HG03571 (cell line): ENCODE results near the gene CALY.

Experiments used
- ATAC-seq: cut with Tn5 transposase; IDR thresholded peaks from one replicate; pipeline ENCODE4 v1.9.1; 2021; ENCODE audit not compliant: unreplicated experiment

The CALY gene

GRCh38 chr10:133351408-133352318, 15.0 kb upstream of the CALY start:
- ATAC-seq, result no peak

GRCh38 chr10:133350950-133351329, 14.2 kb upstream of the CALY start:
- no peak for ATAC-seq

DNA sequence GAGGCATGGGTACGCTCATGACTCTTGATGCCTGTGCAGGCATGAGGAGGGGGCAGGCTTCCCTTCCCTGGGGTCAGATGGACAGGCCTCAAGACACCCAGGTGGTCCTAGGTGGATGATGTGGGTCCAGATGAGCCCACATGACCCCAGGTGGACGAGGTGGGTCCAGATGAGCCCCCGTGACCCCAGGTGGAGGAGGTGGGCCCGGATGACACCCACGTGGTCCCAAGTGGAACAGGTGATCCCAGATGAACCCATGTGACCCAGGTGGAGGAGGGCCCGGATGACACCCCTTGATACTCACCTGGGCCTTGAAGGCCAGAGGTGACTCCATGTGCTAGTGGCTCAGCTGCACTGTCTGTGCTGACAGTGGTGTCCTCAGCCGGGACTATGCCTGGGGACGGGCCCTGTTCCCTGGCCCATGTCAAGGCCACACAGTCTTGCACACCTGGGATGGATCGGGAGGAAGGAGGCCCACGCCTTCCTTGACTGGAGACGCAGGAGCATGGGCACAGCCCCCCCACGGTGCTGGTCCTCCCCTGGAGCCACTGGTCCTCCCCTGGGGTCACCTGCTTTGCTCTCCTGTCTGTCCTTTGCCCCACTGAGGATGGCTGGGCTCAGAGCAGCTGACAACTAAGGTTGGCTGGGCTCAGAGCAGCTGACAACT, 13.7 kb upstream of the CALY start:
- ATAC-seq, result no peak

DNA sequence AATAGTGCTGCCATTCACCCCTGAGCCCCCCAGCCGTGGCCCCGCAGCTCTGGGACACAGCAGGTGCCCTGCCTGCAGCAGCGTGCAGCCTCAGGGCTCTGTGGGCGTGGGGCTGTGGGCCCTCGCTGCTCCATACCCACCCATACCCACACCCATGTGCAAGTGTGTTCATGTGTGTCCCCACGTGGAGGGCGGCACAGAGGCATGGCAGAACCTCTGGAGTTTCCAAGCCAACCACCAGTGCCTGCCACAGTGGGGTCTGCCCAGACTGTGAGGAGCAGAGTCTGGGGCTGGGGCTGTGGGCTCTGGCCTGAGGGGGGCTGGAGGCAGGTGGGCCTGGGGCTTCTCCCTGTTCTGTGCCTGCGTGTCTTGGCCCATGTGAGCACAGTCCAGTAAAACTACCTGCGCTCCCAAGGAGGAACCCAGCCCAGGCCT, 12.9 kb upstream of the CALY start:
- no peak for ATAC-seq

GRCh38 chr10:133349160-133349568, 12.5 kb upstream of the CALY start:
- ATAC-seq, result no peak

DNA sequence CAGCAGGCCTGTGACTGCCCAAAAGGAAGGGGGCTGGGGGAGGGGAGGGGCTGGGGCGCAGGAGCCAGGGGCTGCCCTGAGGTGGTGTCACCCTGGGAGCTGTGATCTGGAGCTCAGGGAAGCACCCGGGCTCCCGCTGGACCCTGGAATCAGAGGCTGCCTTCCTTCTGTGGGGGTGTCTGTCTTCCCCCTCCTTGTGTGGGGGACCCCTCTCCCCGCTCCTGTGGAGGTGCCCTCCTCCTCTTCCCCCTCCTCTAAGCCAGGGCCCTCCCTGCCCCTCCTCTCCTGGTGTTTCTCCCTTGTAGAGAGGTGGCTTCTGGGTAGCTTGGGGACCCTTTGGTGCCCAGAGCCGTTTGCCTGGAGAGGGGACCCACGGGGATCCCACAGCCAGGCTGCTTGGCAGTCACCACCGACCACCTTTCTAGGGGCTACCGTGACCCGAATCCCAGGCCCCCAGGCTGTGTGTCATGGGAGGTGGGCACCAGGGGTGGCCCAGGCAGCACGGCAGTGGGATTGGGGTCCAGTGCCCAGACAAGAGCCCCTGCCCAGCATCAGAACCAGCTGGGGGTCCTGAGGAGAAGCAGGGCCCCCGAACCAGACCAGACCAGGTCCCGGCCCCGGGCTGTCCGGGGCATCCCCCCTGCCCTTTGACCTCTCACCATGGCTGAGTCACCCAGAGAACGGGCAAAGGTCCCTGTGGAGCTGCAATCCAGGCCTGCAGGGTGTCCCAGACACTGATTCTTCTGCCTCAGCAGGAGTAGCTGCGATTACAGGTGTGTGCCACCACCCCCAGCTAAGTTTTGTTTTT, 11.2 kb upstream of the CALY start:
- no peak for ATAC-seq

GRCh38 chr10:133346413-133346812, 9.7 kb upstream of the CALY start:
- ATAC-seq, result no peak

DNA sequence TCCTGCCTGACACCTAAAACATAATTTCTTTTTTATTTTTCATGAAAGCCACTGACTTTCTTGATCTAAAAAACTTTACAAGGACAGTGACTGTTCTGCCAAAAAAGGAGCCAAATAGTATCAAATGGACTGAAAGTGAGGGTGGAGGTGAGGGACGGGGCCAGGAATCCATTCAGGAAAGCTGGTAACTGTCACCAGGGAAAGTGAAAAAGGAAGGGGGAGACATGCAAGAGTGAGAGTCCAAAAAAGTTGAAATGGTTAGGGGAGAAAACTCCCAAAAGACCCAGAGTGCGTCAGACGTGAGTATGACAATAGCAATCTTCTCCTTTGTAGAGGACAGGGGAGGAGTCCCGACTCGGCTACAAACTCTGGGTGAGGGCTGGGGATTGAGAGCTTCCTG, 7.5 kb upstream of the CALY start:
- ATAC-seq, result no peak

DNA sequence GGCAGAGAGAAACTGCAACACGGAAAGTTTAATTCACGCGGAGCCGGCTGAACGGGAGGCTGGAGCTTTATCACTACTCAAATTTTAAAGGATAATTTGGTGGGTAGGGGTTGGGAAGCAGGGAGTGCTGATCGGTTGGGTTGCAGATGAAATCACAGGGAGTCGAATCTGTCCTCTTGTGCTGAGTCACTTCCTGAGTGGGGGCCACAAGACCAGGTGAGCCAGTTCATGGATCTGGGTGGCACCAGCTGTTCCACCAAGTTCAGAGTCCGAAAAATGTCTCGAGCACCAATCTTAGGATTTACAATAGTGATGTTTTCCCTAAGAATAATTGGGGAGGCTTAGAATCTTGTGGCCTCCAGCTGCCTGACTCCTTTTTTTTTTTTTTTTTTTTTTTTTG, 6.9 kb upstream of the CALY start:
- no peak for ATAC-seq

- ATAC-seq, result no peak
Observed at GRCh38 chr10:133342942-133343341, 6.2 kb upstream of the CALY start.

- ATAC-seq, result no peak
Observed at GRCh38 chr10:133341983-133342382, 5.3 kb upstream of the CALY start.

DNA sequence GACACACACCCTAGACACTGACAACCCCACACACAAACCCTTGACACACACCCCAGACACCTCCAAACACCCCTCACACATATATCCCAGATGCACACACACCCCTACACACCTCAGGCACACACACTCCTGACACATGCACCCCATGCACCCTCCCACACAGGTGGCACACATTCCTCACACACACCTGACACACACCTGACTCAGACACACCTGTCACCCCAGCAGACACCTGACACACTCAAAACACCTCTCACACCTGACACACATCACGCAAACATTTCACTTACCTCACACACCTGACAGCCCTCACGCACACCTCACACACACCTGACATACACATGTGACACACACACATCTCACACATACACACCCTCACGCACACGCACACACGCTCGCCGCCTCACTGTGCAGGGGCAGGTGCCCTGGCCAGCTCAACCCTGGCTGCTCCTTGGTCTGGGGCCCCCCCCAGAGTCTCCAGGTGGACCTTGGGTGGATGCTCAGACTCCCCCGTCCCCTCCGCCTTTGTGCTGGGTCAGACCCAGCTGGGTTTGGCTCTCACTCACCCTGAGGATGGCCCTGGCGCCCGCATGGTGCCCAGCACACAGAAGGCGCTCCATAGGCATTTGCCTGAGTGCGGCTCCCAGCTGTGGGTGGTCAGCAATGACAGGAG, 3.1 kb upstream of the CALY start:
- ATAC-seq, result no peak

GRCh38 chr10:133338080-133339071, 1.7 kb upstream of the CALY start:
- no peak for ATAC-seq

DNA sequence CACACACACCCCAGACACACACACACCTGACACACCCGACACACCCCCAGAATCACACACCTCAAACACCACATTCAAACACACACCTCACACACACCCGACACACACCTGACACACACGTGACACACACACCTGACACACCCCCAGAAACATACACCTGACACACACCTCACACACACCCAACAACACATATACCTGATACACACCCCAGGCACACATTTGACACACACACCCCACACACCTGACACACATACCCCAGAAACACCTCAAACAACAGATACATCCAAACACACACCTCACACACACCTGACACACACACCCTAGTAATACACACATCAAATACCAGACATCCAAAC, 652 bp upstream of the CALY start:
- ATAC-seq, result no peak

DNA sequence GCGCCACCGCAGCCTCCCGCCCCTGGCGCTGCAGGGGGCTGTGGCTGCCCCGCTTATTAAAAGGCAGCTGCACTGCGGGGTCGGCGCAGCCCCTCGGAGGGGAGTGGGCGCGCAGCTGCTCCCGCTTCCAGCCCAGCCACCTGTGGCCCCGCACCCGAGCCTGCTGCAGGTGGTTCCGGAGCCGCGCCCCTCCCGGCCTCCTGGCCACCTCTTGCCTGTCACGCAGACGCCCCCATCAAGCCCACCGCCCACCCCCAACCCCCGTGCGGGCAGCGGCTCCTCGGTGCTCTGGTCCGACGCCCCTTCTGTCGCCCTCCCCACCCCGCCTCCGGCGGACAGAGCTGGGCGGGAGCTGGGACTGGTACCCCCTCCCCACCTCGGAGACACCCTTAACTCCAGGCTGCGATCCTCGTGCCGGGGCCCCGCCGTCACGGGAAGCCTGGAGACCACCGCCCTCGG, 549 bp downstream of the CALY start:
- ATAC-seq, result no peak

DNA sequence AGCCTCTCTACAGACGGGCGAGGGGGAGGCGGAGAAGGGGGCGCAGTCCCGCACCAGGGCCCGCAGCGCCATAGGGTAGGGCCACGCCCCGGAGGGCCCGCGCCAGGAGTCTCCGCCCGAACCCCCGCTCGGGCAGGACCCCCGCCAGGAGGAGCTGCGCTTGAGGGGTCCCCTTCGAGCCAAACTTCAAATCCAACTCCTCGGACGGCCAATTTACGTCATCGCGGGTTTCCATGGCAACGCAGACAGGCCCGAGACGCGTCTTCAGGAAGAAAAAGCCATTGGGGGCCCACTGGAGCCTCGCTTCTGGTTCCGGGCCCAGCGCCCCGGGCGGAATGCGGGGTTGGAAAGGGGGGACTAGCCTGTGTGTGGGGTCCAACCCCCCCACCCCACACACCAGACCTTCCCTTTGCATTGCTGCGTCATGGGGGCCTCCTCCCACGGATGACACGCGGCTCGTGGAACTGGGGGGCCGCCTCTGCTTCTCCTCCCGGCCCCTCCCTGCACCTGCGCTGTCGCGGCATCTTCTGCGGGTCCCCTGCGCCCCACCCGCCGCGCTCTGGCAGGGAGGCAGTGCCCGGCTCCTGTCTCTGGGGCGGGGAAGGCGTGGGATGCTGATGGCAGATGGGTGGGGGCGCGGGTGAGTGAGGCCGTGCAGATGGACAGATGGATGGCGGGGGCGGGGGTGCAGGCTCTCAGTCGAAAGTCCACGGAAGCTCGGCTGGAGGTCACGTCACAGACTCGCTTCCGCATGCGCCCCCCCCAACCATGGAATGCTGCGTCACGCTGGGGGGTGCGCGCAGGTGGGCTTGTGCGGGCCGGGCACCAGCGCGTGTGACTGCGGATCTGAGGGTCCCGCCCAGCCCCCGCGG, 1.2 kb downstream of the CALY start:
- ATAC-seq, result no peak

DNA sequence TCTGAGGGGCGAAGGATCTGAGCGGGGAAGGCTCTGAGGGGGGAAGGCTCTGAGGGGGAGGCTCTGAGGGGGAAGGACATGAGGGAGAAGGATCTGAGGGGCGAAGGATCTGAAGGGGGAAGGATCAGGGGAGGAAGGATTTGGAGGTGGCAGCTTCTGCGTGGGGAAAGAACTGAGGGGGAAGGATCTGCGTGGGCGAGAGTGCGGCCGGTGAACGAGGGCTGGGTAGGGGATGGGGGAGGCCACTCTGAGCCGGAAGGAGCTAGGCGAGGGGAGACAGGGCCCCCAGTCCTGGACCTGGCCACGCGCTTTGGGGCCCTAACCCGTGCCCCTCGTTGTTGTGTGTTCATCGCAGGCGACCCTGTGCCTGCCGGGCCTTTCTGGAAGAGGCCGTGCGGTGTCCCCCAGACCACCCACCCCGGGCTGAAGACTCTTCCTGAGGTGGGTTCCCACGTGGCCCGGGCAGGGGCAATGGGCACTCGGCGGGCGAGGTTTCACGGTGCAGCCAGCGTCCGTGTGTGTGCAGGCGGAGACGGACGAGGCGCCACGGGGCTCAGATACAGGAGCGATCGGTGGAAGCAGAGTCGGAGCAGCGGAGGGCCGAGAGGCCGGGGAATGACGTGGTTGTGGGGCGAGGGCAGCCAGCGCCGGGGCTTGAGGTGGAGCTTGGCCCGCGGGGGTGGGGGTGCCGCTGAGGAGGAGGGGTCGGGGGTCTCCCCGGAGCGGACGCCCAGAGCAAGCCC, 2.0 kb downstream of the CALY start:
- no peak for ATAC-seq
